Mucosa of gallbladder (tissue), 1 donor: Measurements from ENCODE around the gene SIPA1L3. TPM values are rescaled to one million over a fixed set of nuclear protein-coding genes. Genes with fewer than 3 reads are reported as not detected.
"Not testable (repeated sequence)": the region's sequence is repeated elsewhere in the genome, so short reads cannot be mapped to it uniquely, and the experiment has no call there.

Experiments used
- DNase-seq: peaks from one replicate; pipeline ENCODE4 v3.0.0-alpha.2; 2020; ENCODE audit warnings: low spot score
- total RNA-seq: library from RNA; stranded (reverse); gene quantifications from one replicate; pipeline ENCODE4 v1.2.1, GENCODE V29; 2021
- donor health status: DM: no; HTN: no; CAD: no.

The SIPA1L3 gene
- total RNA-seq, 1 donor from 2014 or later = 74.6 TPM

DNA sequence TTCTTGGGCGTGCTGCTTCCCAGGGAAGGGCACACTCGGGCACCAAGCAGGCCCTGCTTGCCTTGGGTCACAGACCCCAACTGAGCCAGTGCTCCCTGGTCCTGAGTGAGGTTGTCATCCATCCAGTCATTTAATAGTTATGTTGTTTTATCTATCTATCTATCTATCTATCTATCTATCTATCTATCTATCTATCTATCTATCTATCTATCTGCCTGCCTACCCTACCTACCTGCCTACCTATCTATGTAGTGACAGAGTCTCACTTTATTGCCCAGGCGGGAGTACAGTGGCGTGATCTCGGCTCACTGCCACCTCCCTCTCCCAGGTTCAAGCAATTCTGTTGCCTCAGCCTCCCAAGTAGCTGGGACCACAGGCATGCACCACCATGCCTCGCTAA, 164.0 kb downstream of the SIPA1L3 start:
- not testable (repeated sequence) for DNase-seq

DNA sequence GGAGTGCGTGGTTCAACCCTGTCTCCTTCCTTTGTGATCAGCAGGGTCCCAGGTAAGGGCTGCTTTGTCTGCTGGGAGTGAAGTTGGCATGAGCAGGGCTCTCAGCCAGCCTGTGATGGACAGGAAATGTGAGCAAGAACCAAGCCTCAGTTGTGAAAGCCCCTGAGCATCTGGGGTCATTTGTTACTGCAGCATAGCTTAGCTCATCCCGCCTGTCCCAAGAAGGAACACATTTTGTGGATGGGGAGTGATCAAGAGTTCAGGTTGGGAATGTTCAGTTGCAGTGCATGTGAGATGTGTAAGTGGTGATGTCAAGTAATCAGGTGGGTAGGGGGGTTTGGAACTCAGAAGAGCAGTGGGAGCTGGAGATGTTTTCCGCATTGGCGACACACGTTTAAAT, 164.6 kb downstream of the SIPA1L3 start:
- no peak for DNase-seq

DNA sequence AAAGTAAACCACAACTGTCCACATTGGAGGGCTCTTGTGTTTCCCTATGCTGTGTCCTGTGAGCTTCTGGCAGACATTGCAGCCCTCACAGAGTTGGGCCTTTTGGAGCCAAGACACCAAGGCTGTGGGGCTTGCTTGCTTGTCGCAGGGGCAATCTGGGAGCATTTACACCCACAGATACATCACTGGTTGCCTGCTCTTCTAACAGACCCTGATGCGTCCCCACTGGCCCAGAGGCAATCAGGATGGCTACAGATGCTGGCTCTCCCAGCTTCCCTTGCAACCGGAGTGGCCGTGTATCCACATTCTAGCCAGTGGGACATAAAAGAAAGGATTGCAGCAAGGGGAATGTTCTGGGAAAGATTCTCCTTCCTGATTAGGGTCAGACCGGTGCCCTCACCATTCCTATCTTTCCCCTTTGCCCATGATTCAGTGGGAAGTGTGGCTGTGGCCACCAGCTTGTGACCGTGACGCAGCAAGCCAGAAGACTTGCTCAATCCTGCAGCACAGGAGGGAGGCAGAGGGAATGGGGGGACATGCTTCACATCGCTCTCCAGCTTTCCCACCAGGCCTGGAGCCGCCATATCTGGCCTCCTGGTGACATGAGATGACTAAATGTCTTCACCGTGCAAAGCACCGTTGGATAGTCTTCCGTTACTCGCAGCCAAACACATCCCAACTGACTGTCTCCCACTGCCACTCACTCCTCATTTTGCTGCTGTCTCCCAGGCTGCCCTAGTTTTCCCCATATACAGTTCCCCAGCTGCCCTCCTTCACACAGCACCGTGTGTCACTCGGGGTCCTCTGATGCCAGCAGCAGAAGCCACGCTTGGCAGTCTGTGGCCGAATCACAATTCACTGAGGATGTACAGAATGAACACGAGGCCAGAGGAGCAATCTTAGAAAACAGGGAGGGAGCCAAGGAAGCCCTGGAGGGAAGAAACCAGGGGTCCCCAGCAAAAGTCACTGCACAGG, 166.1 kb downstream of the SIPA1L3 start:
- DNase-seq = no peak

DNA sequence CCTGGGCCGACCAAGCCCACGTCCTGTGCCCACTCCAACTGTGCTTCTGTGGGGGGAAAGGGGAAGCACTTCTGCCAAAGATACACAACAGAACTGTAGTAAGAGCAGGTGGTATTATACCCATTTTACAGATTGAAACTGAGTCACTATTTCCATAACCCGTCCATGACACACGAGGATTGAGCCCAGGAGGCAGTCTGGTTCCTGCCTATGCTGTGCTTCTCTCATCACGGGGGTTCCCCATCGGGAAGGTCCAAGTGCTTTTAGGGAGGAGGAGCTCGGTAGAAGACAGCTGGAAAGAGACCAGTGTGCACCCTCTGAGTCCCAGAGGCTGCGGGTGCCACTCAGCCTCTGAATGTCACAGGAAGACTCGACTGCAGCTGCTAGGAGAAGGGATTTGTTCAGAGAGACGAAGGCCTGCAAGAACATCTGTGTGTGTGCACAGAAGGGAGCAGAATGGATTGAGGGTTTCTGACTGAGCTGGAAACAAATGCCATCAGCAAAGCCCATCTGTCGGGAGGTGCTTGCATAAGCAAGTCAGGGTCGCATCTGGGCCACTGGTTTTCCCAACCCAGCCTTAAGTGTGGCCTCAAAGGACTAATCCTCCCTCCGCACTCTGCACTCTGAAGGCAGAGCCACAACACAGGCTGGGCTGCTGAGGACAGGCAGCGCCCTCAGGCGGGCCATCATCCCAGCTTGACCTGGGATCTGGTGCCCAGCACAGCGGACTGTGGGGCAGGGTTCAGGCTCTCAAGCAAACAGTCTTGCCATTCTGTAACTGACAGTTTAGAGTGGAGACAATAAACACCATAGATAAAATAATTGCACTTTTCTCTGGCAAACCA, 167.1 kb downstream of the SIPA1L3 start:
- no peak for DNase-seq

DNA sequence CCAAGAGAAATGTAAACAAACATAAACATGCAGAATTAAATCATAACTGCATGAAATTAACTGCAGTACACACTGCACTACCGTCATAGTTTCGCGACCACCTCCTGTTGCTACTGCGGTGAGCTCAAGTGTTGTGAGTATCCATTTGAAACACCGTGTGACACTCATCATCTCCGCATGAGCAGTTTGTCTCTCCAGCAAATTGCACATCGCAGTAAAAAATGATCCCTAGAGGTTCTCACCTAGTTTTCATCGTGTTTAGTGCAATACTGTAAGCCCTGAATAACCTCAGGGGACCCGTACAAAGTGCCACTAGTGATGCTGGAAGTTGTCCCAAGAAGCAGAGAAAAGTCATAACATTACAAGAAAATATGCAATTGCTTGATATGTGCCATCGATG, 169.3 kb downstream of the SIPA1L3 start:
- no peak for DNase-seq

DNA sequence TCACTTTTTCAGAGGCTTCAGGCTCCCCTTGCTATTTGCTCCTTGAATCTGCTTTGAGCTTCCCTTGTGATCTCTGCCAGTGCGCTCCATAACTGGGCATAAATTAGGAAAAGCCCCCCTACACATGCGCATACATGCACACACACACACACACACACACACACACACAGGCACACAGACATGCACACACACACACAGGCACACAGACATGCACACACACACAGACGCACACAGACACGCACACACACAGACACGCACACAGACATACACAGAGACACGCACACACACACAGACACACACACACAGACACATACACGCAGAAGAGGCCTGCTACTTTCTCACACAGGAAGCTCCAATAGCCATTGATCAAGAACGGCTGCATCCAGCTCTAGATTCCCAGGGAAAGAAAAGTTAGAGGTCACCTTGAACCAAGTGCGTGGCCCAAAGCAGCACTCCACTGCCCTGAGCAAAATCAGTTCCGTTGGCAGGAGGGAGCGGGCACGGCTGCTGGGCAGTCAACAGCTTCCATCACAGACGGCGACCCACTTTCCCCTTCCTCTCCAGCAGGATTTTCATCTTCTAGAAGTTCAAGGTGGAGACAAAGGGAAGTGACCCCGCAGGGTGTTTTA, 171.4 kb downstream of the SIPA1L3 start:
- DNase-seq = no peak

DNA sequence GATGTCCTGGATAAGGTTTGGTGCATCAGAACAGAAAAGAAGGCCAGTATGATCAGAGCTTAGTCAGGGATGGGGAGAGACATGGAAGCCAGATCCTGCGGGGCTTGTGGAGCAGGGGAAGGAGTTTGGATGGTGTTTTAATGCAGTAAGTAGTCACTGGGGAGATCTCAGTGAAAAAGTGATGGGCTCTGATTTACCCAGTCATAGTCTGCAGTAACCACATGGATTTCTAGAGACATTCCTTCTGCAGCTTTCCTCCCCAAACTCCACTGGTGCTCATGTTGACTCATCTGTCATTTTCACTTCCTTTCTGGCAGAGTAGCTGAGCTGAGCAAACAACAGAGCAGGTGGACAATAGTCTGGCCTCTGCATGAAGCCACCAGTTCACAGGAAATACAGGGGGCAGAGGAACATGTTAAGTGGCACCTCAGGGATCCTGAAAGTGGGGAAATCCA, 172.9 kb downstream of the SIPA1L3 start:
- DNase-seq = peak; percentile 21

DNA sequence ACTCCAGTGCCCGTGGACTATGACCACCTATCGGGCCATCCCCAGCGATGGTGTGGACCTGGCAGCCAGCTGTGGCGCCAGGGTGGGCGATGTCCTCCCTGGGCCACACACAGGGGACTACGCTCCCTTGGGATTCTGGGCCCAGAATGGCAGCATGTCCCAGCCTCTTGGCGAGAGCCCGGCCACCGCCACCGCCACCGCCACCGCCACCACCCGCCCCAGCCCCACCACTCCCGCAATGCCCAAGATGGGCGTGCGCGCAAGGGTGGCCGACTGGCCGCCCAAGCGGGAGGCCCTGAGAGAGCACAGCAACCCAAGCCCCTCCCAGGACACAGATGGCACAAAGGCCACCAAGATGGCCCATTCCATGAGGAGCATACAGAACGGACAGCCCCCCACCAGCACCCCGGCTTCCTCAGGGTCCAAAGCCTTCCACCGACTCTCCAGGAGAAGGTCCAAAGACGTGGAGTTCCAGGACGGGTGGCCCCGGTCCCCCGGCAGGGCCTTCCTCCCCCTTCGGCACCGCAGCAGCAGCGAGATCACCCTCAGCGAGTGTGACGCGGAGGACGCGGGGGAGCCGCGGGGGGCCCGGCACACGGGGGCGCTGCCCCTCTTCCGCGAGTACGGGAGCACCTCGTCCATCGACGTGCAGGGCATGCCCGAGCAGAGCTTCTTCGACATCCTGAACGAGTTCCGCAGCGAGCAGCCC, 174.7 kb downstream of the SIPA1L3 start:
- no peak for DNase-seq

DNA sequence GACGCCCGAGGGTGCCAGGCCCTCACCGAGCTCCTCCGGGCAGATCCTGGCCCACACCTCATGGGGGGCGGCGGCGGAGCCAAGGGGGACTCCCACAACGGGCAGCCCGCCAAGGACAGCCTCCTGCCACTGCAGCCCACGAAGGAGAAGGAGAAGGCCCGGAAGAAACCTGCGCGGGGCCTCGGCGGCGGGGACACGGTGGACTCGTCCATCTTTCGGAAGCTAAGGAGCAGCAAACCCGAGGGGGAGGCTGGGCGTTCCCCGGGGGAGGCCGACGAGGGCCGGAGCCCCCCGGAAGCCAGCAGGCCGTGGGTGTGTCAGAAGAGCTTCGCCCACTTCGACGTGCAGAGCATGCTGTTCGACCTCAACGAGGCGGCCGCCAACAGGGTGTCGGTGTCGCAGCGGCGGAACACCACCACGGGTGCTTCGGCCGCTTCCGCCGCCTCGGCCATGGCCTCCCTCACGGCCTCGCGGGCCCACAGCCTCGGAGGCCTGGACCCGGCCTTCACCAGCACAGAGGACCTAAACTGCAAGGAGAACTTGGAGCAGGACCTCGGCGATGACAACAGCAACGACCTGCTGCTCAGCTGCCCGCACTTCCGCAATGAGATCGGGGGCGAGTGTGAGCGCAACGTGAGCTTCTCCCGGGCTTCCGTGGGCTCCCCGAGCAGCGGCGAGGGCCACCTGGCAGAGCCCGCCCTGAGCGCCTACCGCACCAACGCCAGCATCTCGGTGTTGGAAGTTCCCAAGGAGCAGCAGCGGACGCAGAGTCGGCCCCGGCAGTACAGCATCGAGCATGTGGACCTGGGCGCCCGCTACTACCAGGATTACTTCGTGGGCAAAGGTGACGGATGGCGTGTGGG, 175.5 kb downstream of the SIPA1L3 start:
- no peak for DNase-seq

DNA sequence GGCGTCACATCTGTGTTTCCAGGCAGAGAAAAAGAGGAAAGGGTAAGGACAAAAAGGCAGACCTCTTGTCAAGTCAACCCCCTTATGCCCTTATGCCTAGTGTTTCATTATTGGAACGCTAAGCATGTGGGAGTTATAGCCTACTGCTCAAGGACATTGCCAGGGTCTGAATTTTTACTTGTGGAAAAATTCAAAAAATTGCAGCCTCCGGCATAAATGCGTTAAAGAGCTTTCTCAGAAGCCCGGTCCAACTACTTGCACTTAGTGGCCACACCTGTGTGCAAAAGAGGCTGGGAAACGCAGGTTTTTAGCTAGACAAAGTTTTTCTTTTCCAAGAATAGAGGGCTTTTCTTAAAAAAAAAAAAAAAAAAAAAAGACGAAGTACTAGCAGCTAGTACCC, 177.2 kb downstream of the SIPA1L3 start:
- no peak for DNase-seq

DNA sequence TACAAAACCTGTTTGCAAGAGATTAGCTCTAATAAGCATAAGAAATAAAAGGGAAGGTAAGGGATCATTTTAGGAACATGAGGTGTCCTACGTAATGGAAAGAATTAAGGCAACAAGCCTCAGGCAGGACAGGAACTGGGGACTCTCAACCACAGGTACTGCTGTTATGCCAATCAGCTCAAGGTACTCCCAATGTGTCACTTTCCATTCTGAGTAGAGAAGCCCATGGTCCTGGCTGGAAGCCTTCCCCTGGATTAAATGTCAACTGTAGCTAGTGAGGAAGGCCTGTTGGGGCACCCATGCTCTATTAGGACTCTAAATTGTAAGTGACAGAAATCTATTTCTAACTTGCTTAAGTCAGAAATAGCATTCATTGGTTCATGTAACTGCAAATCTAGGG, 182.4 kb downstream of the SIPA1L3 start:
- DNase-seq = no peak

DNA sequence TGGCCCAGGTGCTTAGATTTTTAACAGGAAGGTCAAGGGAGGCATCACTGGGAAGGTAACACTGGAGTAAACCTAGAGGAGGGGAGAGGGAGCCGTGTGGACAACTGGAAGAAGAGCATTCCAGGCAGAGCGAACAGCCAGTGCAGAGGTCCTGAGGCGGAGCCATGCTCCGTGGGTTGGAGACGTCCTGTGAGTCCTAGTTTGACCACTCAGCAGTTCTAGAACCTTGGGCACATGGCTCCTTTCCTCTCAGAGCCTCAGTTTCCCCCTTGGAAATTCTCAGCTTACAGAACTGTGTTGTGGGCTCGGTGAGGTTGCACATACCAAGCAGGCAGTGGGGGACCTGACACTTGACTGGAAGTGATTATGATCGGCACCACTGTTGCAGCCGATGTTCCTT, 186.1 kb downstream of the SIPA1L3 start:
- no peak for DNase-seq

DNA sequence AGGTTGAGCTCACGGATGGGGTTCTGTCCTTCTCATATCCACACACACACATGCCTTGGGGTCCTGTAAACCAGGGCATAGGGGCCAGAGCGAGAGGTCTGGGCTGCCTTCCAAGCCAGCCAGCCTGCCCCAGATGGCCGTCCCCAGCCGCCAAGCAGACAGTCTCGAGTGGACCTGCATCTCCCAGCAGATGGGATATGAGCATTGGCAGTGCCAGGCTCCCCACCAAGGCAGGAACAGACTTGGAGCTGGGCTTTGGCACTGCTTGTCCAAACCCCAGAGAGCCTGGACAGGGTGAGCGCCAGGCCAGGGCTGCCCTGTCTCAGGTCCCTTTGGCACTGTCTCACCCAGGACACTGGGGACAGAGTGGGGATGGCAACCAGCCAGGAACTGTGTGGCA, 186.6 kb downstream of the SIPA1L3 start:
- DNase-seq = no peak

DNA sequence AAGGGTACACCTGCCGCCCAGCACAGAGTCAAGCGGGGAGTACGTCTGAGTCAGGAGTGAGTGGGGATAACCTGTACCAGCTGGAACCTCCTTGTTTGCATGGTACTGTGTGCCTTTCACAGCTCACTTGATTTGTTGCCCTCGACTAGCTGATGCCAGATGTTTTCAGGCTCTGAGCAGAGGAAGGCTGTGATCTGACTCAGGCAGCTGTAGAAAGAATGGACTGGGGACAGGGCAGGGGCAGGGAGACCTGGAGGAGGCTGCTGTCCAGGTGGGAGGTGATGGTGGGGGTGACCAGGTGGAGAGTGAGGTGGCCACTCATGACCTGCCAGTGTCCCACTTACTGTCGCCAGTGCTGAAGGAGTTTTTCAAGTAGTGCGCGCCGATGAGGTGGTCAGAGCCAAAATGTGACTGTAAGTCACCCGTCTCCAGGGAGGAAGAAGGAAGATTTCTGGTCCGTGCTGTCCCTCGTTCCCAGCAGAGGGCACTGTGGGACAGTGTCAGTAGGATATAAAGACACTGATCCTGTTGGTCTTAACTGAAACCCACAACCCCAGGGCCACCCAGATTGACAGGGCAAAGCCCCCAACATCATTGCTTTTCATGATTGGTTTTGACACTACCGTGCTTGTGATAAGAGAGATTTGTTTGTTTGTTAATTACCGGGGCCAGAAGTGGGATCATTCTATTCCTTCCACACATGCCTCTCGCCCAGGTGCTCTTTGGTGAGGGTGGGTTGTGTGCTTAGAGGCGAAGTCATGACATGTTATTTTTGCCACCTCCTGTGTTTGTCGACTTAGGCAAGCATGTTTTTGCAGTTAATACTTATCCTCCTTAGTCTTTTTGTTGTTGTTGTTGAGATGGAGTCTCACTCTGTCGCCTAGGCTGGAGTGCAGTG, 188.7 kb downstream of the SIPA1L3 start:
- peak; percentile 69 for DNase-seq

DNA sequence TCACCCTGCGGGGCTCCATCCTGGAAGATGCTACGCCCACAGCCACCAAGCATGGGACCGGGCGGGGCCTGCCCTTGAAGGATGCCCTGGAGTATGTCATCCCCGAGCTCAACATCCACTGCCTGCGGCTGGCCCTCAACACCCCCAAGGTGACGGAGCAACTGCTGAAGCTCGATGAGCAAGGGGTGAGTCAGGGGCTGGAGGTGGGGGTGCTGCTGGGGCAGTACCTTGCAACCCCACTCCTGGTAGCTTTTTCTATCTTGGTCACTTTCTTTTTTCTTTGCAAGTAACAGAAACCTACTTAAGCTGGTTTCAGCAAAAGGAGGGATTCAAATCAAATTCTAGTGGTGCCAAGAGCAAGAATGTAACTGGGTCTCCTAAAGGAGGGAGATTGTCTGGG, 193.0 kb downstream of the SIPA1L3 start:
- DNase-seq = no peak

DNA sequence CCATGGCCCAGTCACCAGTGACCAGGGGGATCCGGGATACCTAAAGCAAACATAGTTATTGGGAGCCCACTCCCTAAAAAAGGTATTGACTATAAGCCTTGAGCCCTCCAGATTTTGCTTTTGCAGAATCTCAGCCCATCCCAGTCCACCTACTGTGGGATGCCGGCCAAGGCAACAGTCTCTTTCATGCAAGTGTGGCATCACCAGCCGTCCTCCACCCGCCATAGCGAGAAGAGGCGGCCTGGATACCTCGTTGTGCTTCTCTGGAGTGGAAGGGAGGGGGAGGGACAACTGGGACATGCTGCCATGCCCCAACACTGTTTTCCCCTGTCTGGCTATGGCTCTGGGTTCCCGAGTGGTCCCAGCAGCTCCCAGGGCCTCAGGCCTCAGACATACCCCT, 193.6 kb downstream of the SIPA1L3 start:
- DNase-seq = no peak

DNA sequence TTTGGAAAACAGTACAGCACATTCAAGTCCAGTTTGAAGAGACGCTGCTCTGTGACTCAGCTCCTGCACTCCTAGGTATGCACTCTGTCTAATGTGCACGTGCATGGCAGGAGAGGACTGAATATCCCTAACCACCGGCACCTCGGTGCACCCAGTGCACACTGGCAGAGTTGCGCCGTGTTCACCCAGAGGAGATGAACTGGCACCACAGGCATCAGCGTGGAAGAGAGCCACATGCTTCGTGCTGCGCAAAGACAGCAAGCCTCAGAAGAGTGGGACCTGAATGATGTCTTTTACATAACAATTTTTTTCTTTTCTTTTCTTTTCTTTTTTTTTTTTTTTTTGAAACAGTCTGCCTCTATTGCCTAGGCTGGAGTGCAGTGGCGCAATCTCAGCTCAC, 194.7 kb downstream of the SIPA1L3 start:
- no peak for DNase-seq

DNA sequence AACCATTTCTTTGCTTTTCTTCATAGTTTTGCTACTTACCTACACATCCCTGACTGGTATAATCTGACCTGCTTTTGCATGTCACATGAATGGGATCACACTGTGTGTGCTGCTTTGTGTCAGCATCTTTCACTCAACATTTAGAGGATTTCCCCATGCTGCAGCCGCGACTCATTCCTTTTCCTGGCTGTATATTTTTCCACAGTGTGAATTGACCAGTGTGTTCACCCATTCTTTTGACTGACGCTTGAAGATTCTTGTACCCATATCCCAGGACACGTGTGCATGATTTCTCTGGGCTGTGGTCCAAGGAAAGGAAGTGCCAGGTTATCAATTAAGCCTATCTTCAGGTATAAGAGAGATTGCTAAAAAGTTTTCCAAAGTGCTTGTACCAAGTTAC, 198.6 kb downstream of the SIPA1L3 start:
- DNase-seq = no peak

DNA sequence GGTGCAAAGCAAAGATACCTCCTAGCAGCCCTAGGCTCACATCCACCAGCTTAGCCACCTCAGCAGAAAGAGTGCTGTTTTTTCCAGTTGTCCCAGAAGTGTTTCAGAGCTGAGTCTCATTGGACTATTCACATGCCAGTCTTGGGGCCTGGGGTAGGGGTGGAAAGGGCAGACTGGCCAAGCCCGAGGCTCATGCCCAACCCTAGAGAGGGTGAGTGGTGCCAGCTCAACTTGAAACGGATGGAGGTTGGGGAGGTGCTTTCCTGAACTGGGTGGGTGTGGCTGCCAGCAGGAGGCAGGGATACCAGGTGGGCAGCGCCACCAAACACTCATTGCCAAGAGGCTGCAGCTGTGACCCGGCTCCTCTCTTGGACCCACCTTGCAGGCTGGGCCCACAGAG, 200.1 kb downstream of the SIPA1L3 start:
- DNase-seq = no peak

DNA sequence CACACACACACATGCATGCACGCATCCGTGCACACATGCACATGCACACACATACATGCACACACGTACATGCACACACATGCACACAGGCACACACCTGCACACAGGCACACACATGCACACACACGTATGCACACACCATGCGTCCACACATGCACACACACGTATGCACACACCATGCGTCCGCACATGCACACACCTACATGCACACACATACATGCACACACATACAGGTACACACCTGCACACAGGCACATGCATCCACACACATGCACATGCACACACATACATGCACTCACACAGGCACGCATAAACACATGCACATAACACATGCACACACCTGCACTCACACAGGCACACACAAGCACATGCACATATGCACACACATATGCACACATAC, 204.9 kb downstream of the SIPA1L3 start:
- DNase-seq = no peak
